ENCODE results near the gene NECAB3.

Gene NECAB3

GRCh38 chr20:33676652-33677645, 2.7 kb upstream of the NECAB3 start:
- FAIRE-seq = no peak

GRCh38 chr20:33676121-33676520, 1.9 kb upstream of the NECAB3 start:
- no peak for FAIRE-seq

GRCh38 chr20:33675136-33675959, 1.1 kb upstream of the NECAB3 start:
- FAIRE-seq = no peak

- no peak for FAIRE-seq
These were observed 576 bp downstream of the NECAB3 start for GRCh38 chr20:33673410-33674293.

GRCh38 chr20:33673114-33673409, 1.2 kb downstream of the NECAB3 start:
- no peak for FAIRE-seq

GRCh38 chr20:33672426-33673113, 1.7 kb downstream of the NECAB3 start:
- no peak for FAIRE-seq

GRCh38 chr20:33671573-33672288, 2.5 kb downstream of the NECAB3 start:
- no peak for FAIRE-seq

- no peak for FAIRE-seq
These were observed 3.3 kb downstream of the NECAB3 start for GRCh38 chr20:33670715-33671499.

- FAIRE-seq = no peak
These were observed 4.2 kb downstream of the NECAB3 start for GRCh38 chr20:33669873-33670640.

- no peak for FAIRE-seq
These were observed 5.0 kb downstream of the NECAB3 start for GRCh38 chr20:33669224-33669623.

- no peak for FAIRE-seq
These were observed 5.6 kb downstream of the NECAB3 start for GRCh38 chr20:33668466-33669155.

GRCh38 chr20:33667676-33668465, 6.4 kb downstream of the NECAB3 start:
- no peak for FAIRE-seq

- FAIRE-seq = no peak
These were observed 7.0 kb downstream of the NECAB3 start for GRCh38 chr20:33667245-33667675.

- no peak for FAIRE-seq
These were observed 7.7 kb downstream of the NECAB3 start, which contains the start of gene ACTL10 for GRCh38 chr20:33666293-33667244. Gene ACTL10 (plus strand): TSS chr20:33666943. CDS start chr20:33667498, 555 bp downstream.

GRCh38 chr20:33664762-33665144, 9.5 kb downstream of the NECAB3 start:
- FAIRE-seq = peak; percentile 60

GRCh38 chr20:33664085-33664761, 10.0 kb downstream of the NECAB3 start:
- no peak for FAIRE-seq

Measured in G401.6 (cell line).